OCI-LY7 (cell line): Measurements from ENCODE around the gene MYOM3. TPM values are rescaled to one million over a fixed set of nuclear protein-coding genes. Genes with fewer than 3 reads are reported as not detected.
"Not testable (repeated sequence)": the region's sequence is repeated elsewhere in the genome, so short reads cannot be mapped to it uniquely, and the experiment has no call there.

Experiments
- BruUV-seq: library from RNA; stranded (reverse); fragments of 400-500 nt; replicated peaks from 2 replicates; lab custom pipeline; 2021; lab: Mats Ljungman, UMichigan
- CTCF ChIA-PET: fragments of 300-600 bp; sonication (Branson Sonifier 250); formaldehyde crosslinking; loops from one replicate; lab custom pipeline; 2022; ENCODE audit warnings: antibody characterized with exemption; ENCODE audit not compliant: unreplicated experiment; lab: Charles Lee
- POLR2A ChIA-PET: fragments of 300-600 bp; sonication (Branson Sonifier 250); formaldehyde crosslinking; loops from one replicate; lab custom pipeline; 2022; ENCODE audit warnings: antibody characterized with exemption; lab: Charles Lee
- DNase-seq: peaks from one replicate; pipeline ENCODE4 v3.0.0-alpha.2; 2015; ENCODE audit warnings: low spot score
- H2AFZ ChIP-seq: fragments of 200-600 bp; sonication (generic), shearing (Covaris generic); 2 replicates; pipeline ENCODE4 v1.6.1; 2014; ENCODE audit warnings: mild to moderate bottlenecking, antibody characterized with exemption, low read length, moderate library complexity
- H3K27ac ChIP-seq: fragments of 200-600 bp; sonication (generic); 2 replicates; pipeline ENCODE4 v1.5.1; 2014; ENCODE audit warnings: mixed run types, low read depth, mild to moderate bottlenecking, moderate library complexity, low read length, inconsistent platforms; ENCODE audit not compliant: poor library complexity, severe bottlenecking
- H3K36me3 ChIP-seq: fragments of 200-600 bp; sonication (generic); 2 replicates; pipeline ENCODE4 v1.6.1; 2014; ENCODE audit warnings: mild to moderate bottlenecking, antibody characterized with exemption, low read length, moderate library complexity, mixed read lengths; ENCODE audit not compliant: insufficient read depth
- H3K4me1 ChIP-seq: fragments of 200-600 bp; sonication (generic); 2 replicates; pipeline ENCODE4 v1.5.1; 2014; ENCODE audit warnings: mild to moderate bottlenecking, low read length; ENCODE audit not compliant: insufficient read depth, poor library complexity, severe bottlenecking
- H3K4me2 ChIP-seq: fragments of 200-600 bp; sonication (generic); 2 replicates; pipeline ENCODE4 v1.6.1; 2014; ENCODE audit warnings: mild to moderate bottlenecking, low read length
- H3K4me3 ChIP-seq: fragments of 200-600 bp; sonication (generic); 2 replicates; pipeline ENCODE4 v1.5.1; 2014; ENCODE audit warnings: mild to moderate bottlenecking, low read depth, low read length; ENCODE audit not compliant: poor library complexity, severe bottlenecking
- H3K79me2 ChIP-seq: fragments of 200-600 bp; sonication (generic); 2 replicates; pipeline ENCODE4 v1.6.1; 2016; ENCODE audit warnings: low read depth, mild to moderate bottlenecking, low read length, moderate library complexity, mixed read lengths; ENCODE audit not compliant: insufficient read depth
- H3K9me2 ChIP-seq: fragments of 200-600 bp; sonication (generic); 2 replicates; pipeline ENCODE4 v1.6.1; 2016; ENCODE audit warnings: mild to moderate bottlenecking, low read length, mixed read lengths; ENCODE audit not compliant: insufficient read depth
- H3K9me3 ChIP-seq: fragments of 200-600 bp; sonication (generic); 2 replicates; pipeline ENCODE4 v1.6.1; 2014; ENCODE audit warnings: mild to moderate bottlenecking, mixed run types, low read length, mixed read lengths
- H4K20me1 ChIP-seq: fragments of 200-600 bp; sonication (generic); 2 replicates; pipeline ENCODE4 v1.6.1; 2014; ENCODE audit warnings: mild to moderate bottlenecking, antibody characterized with exemption, low read length, moderate library complexity, mixed read lengths; ENCODE audit not compliant: insufficient read depth
- CTCF ChIP-seq: fragments of 200-600 bp; sonication (generic); conservative IDR thresholded peaks from 2 replicates; pipeline ENCODE4 v1.5.1; 2014; ENCODE audit warnings: mild to moderate bottlenecking, antibody characterized with exemption, low read length, moderate library complexity, mixed read lengths
- EZH2phosphoT487 ChIP-seq: fragments of 200-600 bp; sonication (generic); IDR thresholded peaks from 2 replicates; pipeline ENCODE4 v1.6.1; 2018; ENCODE audit warnings: low read depth, borderline replicate concordance, mild to moderate bottlenecking, mixed run types, antibody characterized with exemption, low read length, moderate library complexity, mixed read lengths
- intact Hi-C: fragments of 100-400 bp; cut with micrococcal nuclease; formaldehyde crosslinking; loops from one replicate; pipeline ENCODE4 v1.10.0; 2022; ENCODE audit not compliant: unreplicated experiment
- total RNA-seq, 2 experiments: library from RNA; depleted of rRNA in 1 of 2; stranded (reverse); fragments of >200 nt in 1 of 2; shearing (Covaris generic) in 1 of 2; gene quantifications; 2 replicates each; pipeline ENCODE4 v1.2.3, GENCODE V29; 2014 to 2022

Gene MYOM3
- total RNA-seq, 2 experiments from 2014 or later = not detected

- Histone ChIP-seq H3K27ac (no peak overlapping the region), H3K79me2 (no peaks in the 10 kb centered on the region), H3K4me2 (no peak overlapping the region), H3K9me2 (no peaks in the 10 kb centered on the region), H3K36me3 (no peaks in the 10 kb centered on the region), H3K4me1 (no peaks in the 10 kb centered on the region), H3K4me3 (no peak overlapping the region), H2AFZ (no peak overlapping the region), H4K20me1 (no peaks in the 10 kb centered on the region), H3K9me3 (no peaks in the 10 kb centered on the region)
- CTCF ChIA-PET = no interaction called here
- POLR2A ChIA-PET = interaction anchor here (1.2 kb wide), 1 partner anchor 236 kb away, joined by 4 read pairs; no protein-coding TSS in a partner anchor
- TF ChIP-seq EZH2phosphoT487 = no peak
- no peak for DNase-seq
- BruUV-seq = no TSS peak
- intact Hi-C loops = no loop called here
These were observed 96.4 kb downstream of the MYOM3 start for GRCh38 chr1:24015221-24016210.

- BruUV-seq, H3K4me1 ChIP-seq, intact Hi-C loops, H3K4me2 ChIP-seq, POLR2A ChIA-PET, H2AFZ ChIP-seq, H3K9me3 ChIP-seq, H4K20me1 ChIP-seq, H3K4me3 ChIP-seq, H3K79me2 ChIP-seq, DNase-seq, H3K36me3 ChIP-seq, H3K27ac ChIP-seq, H3K9me2 ChIP-seq, CTCF ChIA-PET: not testable (repeated sequence)
These were observed 99.1 kb downstream of the MYOM3 start for GRCh38 chr1:24012878-24013277.

GRCh38 chr1:24010650-24011049, 101.3 kb downstream of the MYOM3 start:
- Histone ChIP-seq H3K4me2 (no peak overlapping the region), H3K4me1 (no peaks in the 10 kb centered on the region), H3K27ac (no peak overlapping the region), H3K79me2 (no peaks in the 10 kb centered on the region), H3K36me3 (no peaks in the 10 kb centered on the region), H2AFZ (no peak overlapping the region), H3K9me2 (no peaks in the 10 kb centered on the region), H4K20me1 (no peaks in the 10 kb centered on the region), H3K9me3 (peaks cover 5% of the 10 kb centered on the region; the same call in 1 of the 2 replicates), H3K4me3 (no peak overlapping the region)
- ChIA-PET POLR2A (interaction anchor here (0.6 kb wide), 2 partner anchors 25 to 79 kb away, joined by 3 read pairs; no protein-coding TSS in a partner anchor), CTCF (no interaction called here)
- BruUV-seq = no TSS peak
- no peak for DNase-seq
- TF ChIP-seq EZH2phosphoT487 = no peak
- TF ChIP-seq CTCF = no peak
- intact Hi-C loops = no loop called here
